H54 (cell line): ENCODE measurements around the gene CNTNAP2.

Experiments
- DNase-seq: peaks from one replicate; pipeline ENCODE4 v3.0.0; 2011; ENCODE audit warnings: low spot score, mixed read lengths; ENCODE audit not compliant: insufficient read length
- FAIRE-seq: peaks from 3 replicates; lab custom pipeline; 2011; peaks lifted over from hg19 to GRCh38; lab: Jason Lieb, UNC
- POLR2A ChIP-seq: IDR thresholded peaks from 2 replicates; pipeline ENCODE4 v1.6.1; 2011; ENCODE audit warnings: low read depth, mild to moderate bottlenecking, low read length

The CNTNAP2 gene

DNA sequence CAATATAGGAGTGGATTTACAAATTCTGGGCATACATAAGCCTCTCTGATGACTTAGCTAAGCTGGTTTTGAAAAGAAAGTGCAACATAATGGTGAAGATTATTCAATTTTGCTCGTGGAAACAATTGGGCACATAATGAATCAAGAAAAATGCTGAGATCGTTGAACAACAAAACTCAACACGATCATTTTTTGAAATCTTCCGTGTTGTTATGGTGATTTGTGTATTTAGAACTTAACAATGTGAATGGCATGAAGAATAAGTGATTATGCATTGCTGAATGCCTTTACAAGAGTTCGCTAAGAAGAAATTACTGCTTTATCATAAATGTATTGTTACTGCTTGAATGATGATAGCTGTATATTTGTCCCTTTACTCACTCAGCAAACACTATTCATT is 875.0 kb downstream of the CNTNAP2 start:
- FAIRE-seq = no peak
- TF ChIP-seq POLR2A = no peak
- DNase-seq = no peak

DNA sequence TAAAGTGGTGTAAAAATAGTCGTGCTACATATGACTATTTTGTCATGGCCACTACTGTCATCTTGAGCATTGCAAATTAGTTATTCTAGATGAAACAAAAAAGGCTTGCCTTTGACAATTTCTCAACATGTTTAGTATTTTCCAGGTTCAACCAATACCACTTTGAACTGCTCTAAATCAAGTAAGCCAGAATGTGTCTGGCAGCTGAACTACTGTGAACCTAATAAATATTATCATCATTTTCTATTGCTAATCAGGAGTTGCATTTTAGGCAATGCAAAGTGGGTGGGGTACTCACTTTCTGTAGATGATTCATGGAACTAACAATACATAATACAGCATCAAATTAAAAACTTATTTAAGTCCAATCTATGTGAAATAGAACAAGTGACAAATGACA is 877.2 kb downstream of the CNTNAP2 start:
- TF ChIP-seq POLR2A = no peak
- no peak for FAIRE-seq
- no peak for DNase-seq

DNA sequence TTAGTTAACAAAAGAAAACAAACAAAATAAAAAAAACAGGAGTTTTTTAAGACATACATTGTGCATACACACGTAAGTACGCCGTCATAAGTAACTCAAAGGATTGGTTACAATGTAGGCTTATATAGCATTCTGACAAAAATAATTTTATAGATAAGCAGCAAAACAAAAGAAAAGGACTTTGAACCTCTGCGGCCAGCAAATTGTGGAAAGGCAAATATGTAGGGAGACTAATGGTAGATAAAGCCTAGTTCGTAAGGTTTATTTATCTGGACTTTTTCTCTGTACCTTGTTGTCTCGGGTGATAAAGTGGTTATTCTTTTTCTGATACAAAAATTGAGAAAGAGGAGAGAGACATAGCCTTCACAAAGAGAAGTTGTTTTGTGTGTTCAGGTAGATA is 891.9 kb downstream of the CNTNAP2 start:
- FAIRE-seq = no peak
- DNase-seq = no peak
- no peak for TF ChIP-seq POLR2A

DNA sequence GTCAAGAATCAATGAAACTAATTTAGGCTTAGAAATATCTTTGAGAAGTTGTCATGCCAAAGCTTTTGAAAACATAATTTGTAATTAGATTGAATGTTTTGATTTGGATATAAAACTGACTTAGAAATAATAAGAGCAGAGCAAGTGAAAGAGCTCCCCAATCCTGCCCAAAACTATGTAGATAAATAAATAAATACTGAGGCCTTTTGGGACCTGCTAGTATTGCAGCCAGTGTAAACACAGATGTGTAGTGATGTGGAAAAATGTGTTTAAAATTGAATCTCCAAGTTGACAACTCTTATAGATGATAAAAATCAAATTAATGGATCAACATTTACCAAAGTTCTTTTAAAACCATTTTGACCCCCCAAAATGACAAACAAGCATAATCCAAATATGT is 896.1 kb downstream of the CNTNAP2 start:
- no peak for TF ChIP-seq POLR2A
- FAIRE-seq (no peak), DNase-seq (no peak)

DNA sequence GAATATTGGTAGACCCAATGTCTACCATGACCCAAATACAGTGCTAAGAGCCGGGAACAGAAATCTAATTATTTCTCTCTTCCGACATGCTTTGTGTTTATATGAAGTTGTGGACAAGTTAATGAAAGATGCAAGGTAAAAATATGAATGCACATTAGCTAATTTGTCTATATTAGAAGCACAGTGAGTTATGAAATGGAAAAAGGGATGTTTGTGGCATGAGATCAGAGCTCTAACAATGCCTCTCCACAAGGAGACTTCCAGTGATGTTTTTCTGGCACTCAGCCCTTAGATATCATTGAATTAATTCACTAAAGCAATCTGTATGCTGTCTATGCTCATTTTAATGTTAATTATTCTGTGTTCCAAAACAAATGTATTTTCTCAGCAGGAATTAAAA is 897.2 kb downstream of the CNTNAP2 start:
- FAIRE-seq = no peak
- no peak for DNase-seq
- TF ChIP-seq POLR2A = no peak

DNA sequence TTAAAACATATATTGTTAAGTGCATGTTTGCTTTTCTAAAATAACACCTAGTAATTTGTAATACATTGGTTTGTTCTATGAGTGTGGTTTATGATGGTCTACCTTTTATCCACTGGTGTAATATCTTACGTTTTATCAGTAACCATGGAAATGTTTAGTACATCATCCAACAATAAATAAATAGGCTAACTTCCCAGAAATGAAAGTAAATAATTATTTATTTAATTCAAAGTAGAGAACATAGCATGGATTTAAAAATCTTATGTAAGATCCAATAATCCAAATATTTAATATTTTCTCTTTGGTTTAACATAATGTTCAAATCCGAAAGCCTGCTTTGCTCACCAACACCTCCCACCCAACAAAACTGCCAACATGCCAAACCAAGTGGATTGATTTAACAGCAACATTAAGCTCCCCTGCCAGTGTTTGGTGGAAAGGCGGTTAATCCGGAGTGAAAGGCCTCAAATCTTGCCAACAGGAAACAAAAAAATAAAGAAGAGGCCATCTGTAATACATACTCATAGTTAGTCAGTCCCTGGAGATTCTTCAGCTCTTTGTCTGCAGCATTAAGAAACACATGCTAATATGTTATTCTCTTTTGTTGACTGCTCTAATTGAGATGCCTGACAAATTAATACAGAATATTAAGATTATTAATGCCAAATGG is 897.8 kb downstream of the CNTNAP2 start:
- TF ChIP-seq POLR2A = no peak
- FAIRE-seq (no peak), DNase-seq (no peak)

DNA sequence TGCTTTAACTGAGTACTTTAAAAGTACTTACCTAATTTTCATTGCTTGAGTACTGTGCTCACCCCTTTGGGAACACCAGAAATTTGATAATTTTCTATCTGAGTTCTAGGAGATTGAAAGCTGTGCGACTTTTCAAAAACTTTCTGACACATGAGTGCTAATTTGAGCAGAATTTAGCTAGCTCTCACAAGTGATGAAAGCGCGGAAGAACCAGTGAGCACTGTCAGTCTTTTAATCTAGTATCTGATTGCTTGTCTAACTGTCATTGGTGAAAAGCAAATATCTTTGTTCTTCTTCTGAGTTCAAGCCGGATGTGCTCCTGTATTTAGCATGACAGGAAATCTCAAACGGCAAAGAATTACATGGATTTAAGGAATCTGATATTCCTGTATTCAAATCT is 899.4 kb downstream of the CNTNAP2 start:
- no peak for DNase-seq
- no peak for TF ChIP-seq POLR2A
- no peak for FAIRE-seq

DNA sequence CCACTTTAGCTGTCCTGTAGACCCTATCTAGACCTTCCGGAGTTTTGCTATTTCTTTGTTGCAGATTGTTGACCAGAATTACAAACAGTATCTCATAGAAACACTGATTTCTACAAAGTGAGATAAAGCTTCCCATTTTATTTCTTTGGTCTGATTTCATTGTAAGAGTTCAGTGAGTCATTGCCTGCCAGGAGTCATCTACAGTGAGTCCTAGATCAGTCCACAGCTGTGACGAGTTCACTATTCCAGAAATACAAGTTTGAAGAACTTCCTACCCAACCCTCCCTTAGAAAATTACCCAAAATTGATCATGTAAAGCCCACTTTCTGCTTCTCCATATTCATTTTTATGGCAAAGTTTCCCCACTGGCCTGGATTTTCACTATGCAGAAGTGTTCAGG is 905.5 kb downstream of the CNTNAP2 start:
- TF ChIP-seq POLR2A = no peak
- DNase-seq = no peak
- FAIRE-seq = no peak

DNA sequence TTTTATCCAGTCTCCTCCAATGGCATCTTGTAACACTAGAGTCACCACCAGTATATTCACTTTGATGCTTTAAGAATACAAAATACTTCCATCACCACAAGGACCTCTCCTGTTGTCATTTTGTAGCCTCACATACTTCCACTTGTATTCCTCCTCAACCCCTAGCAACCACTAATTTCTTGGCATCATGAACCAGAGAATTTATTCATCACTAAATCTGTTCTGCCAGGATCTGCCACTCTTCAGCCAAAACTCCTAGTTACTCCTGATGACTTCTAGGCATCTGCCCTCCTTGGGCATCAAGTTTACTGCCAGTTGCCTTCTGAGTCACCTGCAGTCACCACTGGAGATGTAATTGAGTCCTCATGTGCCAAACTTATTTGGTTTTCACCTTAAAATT is 906.8 kb downstream of the CNTNAP2 start:
- FAIRE-seq = no peak
- no peak for DNase-seq
- TF ChIP-seq POLR2A = no peak

DNA sequence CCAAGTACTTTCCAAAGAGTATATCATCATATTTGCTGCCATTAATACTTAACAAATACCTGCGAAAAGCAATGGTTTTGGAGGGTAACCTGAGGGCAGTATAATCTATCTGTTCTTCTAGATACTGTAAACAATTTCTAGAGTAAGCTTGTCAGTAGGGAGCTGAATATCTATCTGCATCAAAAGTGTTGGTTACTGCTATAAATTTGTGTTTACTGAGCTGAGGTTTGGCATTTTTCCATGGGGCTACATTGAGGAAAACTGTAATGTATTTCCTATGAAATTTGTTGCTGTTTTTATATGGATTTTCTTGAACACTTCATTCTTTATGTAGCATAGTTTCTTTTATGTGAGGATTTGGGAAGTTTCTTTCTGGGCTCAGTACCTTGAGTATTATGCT is 913.4 kb downstream of the CNTNAP2 start:
- TF ChIP-seq POLR2A = no peak
- FAIRE-seq (no peak), DNase-seq (no peak)

DNA sequence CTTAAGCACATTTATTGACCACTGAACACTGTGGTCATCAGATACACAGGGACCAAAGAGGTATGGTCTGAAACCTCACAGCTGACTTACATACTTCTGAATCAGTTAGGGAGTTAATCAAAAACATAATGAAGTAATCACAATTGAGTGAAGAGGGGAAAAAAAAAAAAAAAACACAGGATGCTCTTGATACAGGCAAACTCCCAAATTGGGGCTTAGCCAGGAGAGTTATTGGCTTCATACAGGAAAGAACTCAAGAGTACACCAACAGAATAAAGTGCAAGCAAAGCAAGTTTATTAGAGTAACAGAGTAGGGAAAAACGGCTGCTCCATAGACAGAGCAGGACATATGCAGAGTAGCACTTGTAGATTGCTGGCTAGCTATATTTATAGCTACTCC is 917.0 kb downstream of the CNTNAP2 start:
- no peak for TF ChIP-seq POLR2A
- FAIRE-seq (no peak), DNase-seq (no peak)

DNA sequence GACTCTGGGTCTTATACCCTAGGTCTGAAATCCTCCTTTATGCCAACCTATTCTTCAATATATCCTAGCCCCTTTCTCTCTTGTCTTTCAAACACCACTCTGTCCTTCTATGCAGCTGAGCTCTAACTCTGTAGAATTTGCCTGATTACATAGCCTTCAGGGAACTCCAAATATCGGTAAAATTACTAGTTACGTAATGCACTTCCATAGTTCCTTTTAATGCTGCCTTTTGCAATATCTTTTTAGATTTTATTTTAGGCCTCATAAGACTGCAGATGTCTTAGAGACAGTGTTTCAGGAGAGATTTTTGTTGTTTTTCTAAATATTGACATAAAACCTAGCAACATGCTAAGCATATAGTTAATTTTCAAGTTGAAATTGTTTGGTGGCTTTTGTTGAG is 924.8 kb downstream of the CNTNAP2 start:
- TF ChIP-seq POLR2A = no peak
- FAIRE-seq (no peak), DNase-seq (no peak)

DNA sequence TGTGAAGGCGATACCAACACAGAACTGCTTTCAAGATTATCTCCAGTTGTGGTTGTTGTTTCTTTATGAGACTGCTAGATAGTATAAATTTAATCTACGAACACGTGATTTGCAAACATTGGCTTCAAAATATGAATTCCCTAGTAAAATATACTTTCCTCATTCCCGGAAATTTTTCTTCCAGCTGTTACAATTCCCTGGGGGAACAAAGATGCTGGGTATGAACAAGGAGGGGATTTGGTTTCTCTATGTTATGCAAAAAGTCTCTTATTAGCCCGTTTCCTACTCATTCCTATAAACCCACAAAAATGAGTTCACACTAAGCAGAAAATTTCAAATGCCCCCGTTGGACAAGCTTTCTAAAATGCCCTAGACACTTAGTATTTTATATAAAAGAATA is 928.3 kb downstream of the CNTNAP2 start:
- DNase-seq = no peak
- no peak for TF ChIP-seq POLR2A
- FAIRE-seq = no peak

DNA sequence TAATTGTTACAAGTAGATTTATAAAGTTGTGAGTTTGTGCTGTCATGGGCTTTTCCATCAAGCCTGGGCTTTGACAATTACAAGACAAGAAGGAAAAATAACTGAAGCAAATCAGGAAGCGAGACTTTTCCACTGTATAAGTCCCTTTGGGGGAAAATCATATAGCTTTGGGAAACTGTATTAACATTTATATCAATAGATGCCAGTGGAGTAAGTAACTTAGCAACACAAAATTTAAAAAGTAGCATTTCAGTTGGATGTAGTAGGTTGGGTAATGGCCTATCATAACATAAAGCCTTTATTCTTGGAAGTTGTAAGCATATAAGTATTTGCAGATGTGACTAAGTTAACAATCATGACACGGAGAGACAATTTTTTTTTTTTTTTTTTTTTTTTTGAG is 931.1 kb downstream of the CNTNAP2 start:
- no peak for FAIRE-seq

DNA sequence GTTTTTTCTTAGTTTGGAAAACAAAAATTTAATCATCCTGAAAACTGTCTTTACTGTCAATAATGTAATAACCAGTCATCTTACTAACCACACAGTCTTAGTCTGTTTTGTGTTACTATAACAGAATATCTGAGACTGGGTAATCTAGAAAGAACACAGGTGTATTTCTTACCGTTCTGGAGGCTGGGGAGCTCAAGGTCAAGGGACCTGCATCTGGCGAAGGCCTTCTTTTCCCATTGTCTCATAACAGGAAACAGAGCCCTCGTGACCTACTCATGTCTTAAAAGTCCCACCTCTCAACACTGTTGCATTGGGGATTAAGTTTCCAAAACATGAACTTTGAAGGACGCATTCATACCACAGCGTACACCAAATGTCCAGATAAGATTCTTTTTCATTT is 932.3 kb downstream of the CNTNAP2 start:
- TF ChIP-seq POLR2A = no peak
- DNase-seq = no peak
- no peak for FAIRE-seq

More for the DNA sequence above, 931.1 kb downstream of the CNTNAP2 start:
- no peak for DNase-seq
- TF ChIP-seq POLR2A = no peak

DNA sequence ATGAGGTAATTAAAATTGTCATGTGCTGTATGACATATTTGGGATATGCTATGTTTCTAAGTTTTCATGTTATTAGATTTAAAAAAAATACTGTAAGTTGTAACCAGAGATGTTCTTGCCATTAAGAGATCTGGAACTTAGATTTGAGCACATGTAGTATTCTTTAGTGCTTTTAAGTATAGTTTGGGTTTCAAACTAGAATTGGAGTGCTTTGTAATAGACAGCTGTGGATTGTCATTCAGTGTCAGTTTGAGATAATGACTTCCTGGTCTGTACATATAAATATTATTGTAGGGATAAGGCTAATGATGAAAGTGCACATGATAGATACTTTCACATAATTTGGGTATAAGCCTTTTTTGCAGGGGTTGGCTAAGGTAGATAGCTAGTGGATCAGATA is 936.2 kb downstream of the CNTNAP2 start:
- FAIRE-seq (no peak), DNase-seq (no peak)
- TF ChIP-seq POLR2A = no peak

DNA sequence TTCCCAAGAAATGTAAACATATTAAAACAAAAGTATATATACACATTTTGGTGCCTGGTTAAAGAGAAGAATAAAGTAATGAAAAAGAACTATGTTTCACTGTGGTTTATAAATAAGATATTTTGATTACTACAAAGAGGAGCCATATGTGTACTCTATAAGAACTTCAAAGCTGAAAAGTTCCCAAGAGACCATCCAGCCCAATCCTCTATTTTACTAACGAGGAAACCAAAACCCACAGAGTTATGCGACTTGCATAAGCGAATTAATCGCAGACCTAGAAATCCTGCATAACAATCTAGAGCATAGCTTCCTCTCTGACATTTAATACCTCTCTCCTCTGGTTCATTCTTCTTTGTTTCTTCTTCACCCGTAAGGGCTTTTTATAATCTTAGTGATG is 937.1 kb downstream of the CNTNAP2 start:
- FAIRE-seq (no peak), DNase-seq (no peak)
- no peak for TF ChIP-seq POLR2A
